Stimulated activated CD4-positive, alpha-beta T cell treated with anti-CD3 and anti-CD28 coated beads, Interleukin-15, amount 100 ng/mL, for 48 hours (primary cell): ENCODE measurements around the gene PHLDA2.
"Not testable (repeated sequence)": the region's sequence is repeated elsewhere in the genome, so short reads cannot be mapped to it uniquely, and the experiment has no call there.

Source experiments
- DNase-seq, 2 donors: peaks; one replicate each; pipeline ENCODE4 v3.0.0-alpha.2; 2020; ENCODE audit warnings: low read depth in 2 of 2

The PHLDA2 gene

GRCh38 chr11:2914455-2915195, 14.6 kb downstream of the PHLDA2 start:
- no peak for DNase-seq

DNA sequence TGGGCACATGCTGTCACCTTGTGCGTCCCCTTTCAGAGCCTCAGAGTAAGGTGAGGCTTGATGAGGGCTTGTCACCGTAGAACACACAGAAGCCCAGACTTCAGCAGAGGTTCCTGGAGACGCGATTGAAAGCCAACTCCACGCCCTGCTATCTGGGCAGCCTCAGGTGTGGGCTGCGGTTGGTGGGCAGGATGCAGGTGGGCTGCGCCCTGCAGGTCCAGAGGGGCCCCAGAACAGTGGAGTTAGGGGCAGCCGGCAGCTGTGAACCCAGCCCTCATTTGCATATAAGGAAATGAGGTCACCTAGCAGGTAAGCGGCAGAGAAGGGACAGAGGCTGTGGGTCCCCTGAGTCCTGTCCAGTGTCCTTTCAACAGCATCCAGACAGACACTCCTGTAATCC, 15.4 kb downstream of the PHLDA2 start:
- no peak for DNase-seq

DNA sequence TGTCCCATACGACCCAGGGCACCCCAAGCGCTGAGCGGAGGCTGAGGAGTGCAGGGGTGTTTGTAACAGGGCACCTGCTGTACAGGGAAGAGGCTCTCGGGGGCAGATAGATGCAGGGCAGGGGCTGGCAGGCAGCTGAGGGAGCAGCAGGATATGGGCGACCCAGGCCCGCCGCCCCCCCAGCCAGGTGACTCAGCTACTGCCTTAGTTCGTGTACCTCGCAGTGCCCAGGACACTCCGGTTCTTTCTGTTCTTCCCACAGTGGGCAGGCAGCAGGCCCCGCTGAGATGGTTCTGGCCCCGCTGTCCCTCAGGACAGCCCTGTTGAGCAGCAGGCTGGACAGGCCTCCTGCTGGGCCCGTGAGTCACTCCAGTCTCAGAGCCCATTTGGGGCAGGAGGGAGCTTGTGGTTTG, 16.2 kb downstream of the PHLDA2 start:
- no peak for DNase-seq

DNA sequence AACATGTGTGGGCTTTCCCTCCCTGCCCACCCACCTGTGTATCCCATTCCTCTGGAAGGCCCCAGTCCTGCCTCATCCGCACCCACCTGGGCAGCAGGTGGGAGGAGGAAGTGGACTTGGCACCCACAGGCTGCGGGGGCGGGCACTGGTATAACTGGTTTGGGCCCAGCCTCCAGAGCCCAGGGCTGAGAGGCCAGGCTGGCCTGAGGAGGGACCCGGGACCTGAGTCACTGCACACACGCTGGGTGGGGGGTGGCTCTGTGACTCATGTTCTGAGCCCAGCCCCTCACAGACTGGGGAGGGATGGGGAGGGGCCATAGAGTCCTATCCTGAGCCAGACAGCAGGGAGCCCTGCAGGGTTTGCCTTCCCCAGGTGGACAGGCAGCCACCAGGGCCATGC, 16.7 kb downstream of the PHLDA2 start:
- no peak for DNase-seq

DNA sequence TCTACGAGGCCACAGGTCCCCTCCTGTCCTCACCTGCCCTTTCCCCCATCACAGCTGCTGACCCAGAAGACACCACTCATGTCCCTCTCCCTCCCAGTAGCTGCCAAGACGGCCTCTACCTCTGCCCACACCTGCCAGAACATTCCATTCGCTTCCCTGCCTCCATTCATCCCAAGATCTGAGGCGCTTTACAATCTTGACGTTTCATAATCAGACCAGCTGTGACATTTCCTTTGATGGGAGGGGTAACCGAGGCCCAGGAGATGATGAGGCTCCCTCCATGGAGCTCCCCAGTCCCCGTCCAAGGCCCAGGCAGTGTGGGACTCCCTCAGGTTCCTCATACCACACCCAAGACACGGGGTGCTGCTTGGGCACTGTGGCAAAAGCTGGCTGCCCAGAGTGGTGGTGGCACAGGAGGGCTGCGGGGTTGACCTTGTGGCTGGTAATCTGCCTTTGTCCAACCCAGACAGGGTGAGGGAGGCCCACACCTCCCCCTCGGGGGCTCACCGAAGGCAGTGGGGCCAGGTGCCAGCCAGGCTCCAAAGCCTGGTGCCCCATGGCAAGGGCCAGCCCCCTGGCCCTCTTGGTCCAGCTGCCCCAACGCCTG, 17.3 kb downstream of the PHLDA2 start:
- no peak for DNase-seq

- DNase-seq = no peak
Measured at GRCh38 chr11:2911088-2911784, 18.0 kb downstream of the PHLDA2 start.

GRCh38 chr11:2910401-2910955, 18.7 kb downstream of the PHLDA2 start:
- no peak for DNase-seq

- DNase-seq = no peak
Measured at GRCh38 chr11:2909133-2909902, 19.9 kb downstream of the PHLDA2 start.

DNA sequence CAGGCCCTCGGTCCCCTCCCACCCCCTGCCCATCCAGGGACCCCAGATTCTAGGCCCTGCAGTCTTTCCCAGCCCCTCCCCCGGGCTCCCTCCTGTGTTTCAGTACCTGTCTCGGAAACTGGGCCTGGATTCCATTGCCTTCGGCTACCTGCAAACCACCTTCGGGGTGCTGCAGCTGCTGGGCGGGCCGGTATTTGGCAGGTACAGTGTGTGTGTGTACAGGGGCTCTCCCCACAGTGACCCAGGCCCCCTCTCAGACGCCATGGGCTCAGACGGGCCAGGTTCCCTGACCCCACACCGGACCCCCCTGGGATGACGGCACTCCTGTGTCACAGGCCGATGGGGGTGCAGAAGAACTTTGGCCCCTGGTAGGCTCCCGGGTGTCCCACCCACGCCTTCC, 21.1 kb downstream of the PHLDA2 start:
- DNase-seq = no peak

DNA sequence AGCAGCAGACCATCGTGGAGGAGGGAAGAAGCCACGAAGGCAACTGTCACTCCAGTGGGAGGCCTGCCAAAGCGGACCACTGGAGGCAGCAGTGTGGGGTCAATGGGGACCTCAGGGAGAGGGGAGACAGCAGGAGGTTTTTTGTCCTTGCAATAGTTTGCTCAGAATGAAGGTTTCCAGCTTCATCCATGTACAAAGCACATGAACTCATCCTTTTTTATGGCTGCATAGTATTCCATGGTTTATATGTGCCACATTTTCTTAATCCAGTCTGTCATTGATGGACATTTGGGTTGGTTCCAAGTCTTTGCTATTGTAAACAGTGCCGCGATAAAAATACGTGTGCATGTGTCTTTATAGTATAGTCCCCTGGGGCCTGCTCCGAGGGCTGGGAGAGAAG, 23.9 kb downstream of the PHLDA2 start:
- not testable (repeated sequence) for DNase-seq

GRCh38 chr11:2904153-2905052, 24.8 kb downstream of the PHLDA2 start:
- DNase-seq = no peak

DNA sequence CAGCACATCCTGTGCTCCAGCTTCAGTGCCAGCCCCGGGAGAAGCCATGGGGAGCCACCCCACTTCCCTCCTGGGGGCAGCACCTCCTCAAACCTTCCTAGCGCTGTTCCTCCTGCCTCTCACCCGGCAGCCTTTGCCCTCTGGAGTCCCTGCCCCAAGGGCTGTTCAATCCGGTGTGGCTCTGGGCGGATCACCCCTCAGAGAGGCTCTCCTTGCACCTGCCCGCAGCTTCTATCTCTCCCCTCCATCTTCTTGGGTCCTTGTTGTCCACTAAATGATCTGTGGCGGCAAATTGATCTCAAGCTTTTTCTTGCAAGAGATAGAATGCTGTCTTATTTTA, 25.6 kb downstream of the PHLDA2 start:
- DNase-seq = no peak

GRCh38 chr11:2902784-2903671, 26.2 kb downstream of the PHLDA2 start:
- DNase-seq = no peak

GRCh38 chr11:2901854-2902783, 27.1 kb downstream of the PHLDA2 start:
- DNase-seq = peak; percentile 92 to 93

- DNase-seq = no peak
Measured at GRCh38 chr11:2901196-2901796, 27.9 kb downstream of the PHLDA2 start.

DNA sequence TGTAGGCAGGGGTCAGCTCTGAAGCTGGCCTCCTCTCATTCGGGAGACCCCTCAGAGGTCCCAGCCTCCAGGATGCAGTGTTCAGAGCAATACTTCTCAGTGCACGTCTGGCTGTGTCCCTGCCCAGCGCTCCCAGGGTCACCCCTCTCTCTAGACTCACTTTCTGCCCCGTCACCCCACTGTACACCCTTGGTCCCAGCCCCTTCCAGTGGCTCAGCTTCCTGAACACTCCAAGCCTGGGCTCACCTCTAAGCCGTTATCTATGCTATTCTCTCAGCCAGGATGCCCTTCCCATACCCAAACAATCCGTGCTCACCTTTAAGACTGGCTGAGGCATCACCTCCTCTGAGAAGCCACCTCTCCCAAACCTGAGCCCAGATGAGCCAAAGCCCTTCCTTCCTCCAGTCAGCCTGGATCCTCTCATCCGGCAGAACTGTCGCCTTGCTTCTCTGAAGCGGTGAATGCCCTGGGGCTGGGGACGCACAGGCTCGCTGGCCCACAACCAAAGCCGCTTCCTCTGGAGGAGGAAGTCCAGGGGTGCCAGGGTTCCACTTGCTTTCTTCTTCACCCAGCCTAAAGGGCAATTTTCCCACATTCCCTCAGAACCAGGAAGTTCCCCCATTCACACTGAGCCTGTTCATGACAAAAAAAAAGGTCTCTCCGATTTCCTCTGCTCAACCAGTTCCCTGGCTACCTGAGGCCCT, 30.0 kb downstream of the PHLDA2 start:
- DNase-seq = no peak

DNA sequence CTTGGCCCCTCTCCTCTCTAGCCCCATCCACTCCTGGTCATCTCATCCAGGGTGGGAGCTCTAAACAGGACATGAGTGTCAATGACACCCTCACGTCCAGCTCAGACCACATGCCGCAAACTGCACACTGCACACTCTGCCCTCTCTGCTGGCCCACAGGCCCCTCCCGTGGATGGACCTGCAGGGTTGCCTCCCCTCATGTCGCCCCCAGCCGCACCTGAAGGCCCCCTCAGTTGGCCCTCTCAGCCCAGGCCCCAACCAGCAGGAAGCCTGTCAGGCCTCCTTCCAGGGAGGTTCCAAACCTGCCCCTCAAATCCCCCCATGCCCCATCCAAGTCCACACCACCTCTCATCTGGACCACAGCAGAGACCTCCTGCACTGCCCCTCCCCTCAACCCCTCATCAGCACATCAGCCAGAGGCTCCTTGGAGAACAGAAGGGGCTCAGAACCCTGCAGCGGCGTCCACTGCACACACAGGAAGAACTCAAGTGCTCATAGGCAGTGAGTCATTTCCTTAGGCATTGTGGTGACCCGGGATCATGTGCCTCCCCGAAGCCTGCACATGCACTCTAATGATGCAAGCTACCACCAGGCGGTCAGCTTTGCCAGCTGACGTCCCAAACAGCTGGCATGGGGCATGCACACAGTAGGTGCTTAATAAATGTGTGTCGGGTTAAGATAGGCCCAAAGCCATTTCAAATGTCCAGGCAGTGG, 30.7 kb downstream of the PHLDA2 start:
- peak; percentile 38 to 44 for DNase-seq
